AG09319 (cell line): ENCODE measurements around the gene NOS3.
"Not testable (repeated sequence)": the region's sequence is repeated elsewhere in the genome, so short reads cannot be mapped to it uniquely, and the experiment has no call there.

Experiments
- DNase-seq: peaks from one replicate; pipeline ENCODE4 v3.0.0-alpha.2; 2010; ENCODE audit warnings: low read depth; ENCODE audit errors: extremely low read depth
- CTCF ChIP-seq: IDR thresholded peaks from 2 replicates; pipeline ENCODE4 v1.5.1; 2011; ENCODE audit warnings: low read depth, mild to moderate bottlenecking, inconsistent platforms, low read length, moderate library complexity

The NOS3 gene

GRCh38 chr7:151024435-151025056 lies 33.7 kb downstream of the NOS3 start, which contains the start of gene ATG9B:
Gene ATG9B (minus strand): TSS chr7:151024494. CDS start chr7:151024423, 71 bp downstream.
- TF ChIP-seq CTCF: no peak
- no peak for DNase-seq

- no peak for TF ChIP-seq CTCF
- DNase-seq: no peak
Observed at GRCh38 chr7:151025924-151026671, 35.3 kb downstream of the NOS3 start.

- DNase-seq: not testable (repeated sequence)
Observed at GRCh38 chr7:151026771-151027727, 36.2 kb downstream of the NOS3 start.

- not testable (repeated sequence) for DNase-seq
Observed at GRCh38 chr7:151027728-151028130, 36.9 kb downstream of the NOS3 start.

GRCh38 chr7:151028131-151028947 lies 37.5 kb downstream of the NOS3 start, which contains the start of gene ABCB8:
Gene ABCB8 (plus strand): TSS chr7:151028450. CDS start chr7:151028516, 66 bp downstream.
- DNase-seq: peak; percentile 98
- peak; percentile 44 for TF ChIP-seq CTCF

GRCh38 chr7:151028948-151029501 lies 38.2 kb downstream of the NOS3 start:
- TF ChIP-seq CTCF: no peak
- DNase-seq: no peak

GRCh38 chr7:151031011-151031410 lies 40.2 kb downstream of the NOS3 start:
- no peak for TF ChIP-seq CTCF
- DNase-seq: no peak
